Measurements from ENCODE around the gene KLF3. TPM values are rescaled to one million over a fixed set of nuclear protein-coding genes. Genes with fewer than 3 reads are reported as not detected.

KLF3 gene
- total RNA-seq, 1 experiment from 2014 or later, result 51.2 TPM

DNA sequence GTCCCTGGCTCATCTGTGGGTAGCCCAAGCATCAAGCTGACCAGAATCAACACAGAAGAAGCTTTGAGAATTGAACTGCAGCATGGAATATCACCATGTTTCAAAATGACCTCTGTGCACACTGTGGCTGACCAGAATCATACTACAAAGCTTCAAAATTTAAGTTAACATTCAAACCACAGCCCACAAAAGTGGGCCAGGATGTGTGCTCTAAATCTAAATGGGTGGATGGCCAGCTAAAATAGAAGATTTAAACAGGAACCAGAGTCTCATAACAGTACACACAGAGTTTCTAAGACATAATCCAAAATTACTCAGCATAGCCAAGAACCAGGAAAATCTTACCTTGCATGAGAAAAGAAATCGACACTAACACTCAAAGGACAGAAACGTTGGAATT lies 46.1 kb downstream of the KLF3 start:
- Mint-ChIP-seq H3K9me3 (ENCODE audit: unreplicated experiment) (no peaks in the 10 kb centered on the region), H3K27ac (ENCODE audit: low read depth, unreplicated experiment) (no peak overlapping the region), H3K27me3 (ENCODE audit: insufficient read depth, unreplicated experiment) (no peaks in the 10 kb centered on the region), H3K4me1 (ENCODE audit: insufficient read depth, unreplicated experiment) (peaks cover 2% of the 10 kb centered on the region), H3K4me3 (ENCODE audit: unreplicated experiment) (no peak overlapping the region), H3K36me3 (ENCODE audit: insufficient read depth, unreplicated experiment) (peaks cover 7% of the 10 kb centered on the region)
- POLR2A ChIA-PET, result interaction anchor here (0.6 kb wide), 2 partner anchors 22 to 487 kb away, joined by 3 read pairs; no protein-coding TSS in a partner anchor
- no TSS peak for BruUV-seq (replicated peaks)
- TF ChIP-seq CTCF (IDR thresholded peaks at IDR 0.05; ENCODE audit: unreplicated experiment), result no peak
- CTCF ChIA-PET, result interaction anchor here (1.3 kb wide), 1 partner anchor 20 kb away, joined by 4 read pairs; no protein-coding TSS in a partner anchor
- DNase-seq (ENCODE audit: unreplicated experiment), result no peak
- intact Hi-C loops (cut with micrococcal nuclease), result no loop called here

GRCh38 chr4:38711066-38711465 lies 47.1 kb downstream of the KLF3 start:
- POLR2A ChIA-PET, result interaction anchor here (0.7 kb wide), 1 partner anchor 29 kb away, joined by 3 read pairs; no protein-coding TSS in a partner anchor
- intact Hi-C loops (cut with micrococcal nuclease), result no loop called here
- H3K9me3 Mint-ChIP-seq (ENCODE audit: unreplicated experiment), result no peaks in the 10 kb centered on the region
- TF ChIP-seq CTCF (IDR thresholded peaks at IDR 0.05; ENCODE audit: unreplicated experiment), result no peak
- CTCF ChIA-PET, result interaction anchor here (1.0 to 1.4 kb wide), 3 partner anchors 9 to 382 kb away, joined by 3 to 4 read pairs (median 4); no protein-coding TSS in a partner anchor
- H3K4me1 Mint-ChIP-seq (ENCODE audit: insufficient read depth, unreplicated experiment), result peaks cover 9% of the 10 kb centered on the region
- BruUV-seq (replicated peaks), result no TSS peak
- H3K27me3 Mint-ChIP-seq (ENCODE audit: insufficient read depth, unreplicated experiment), result no peaks in the 10 kb centered on the region
- H3K36me3 Mint-ChIP-seq (ENCODE audit: insufficient read depth, unreplicated experiment), result peaks cover 7% of the 10 kb centered on the region
- H3K4me3 Mint-ChIP-seq (ENCODE audit: unreplicated experiment), result no peak overlapping the region
- H3K27ac Mint-ChIP-seq (ENCODE audit: low read depth, unreplicated experiment), result no peak overlapping the region
- DNase-seq (ENCODE audit: unreplicated experiment), result no peak

GRCh38 chr4:38715050-38715449 lies 51.1 kb downstream of the KLF3 start:
- Mint-ChIP-seq H3K27me3 (ENCODE audit: insufficient read depth, unreplicated experiment) (no peaks in the 10 kb centered on the region), H3K4me3 (ENCODE audit: unreplicated experiment) (no peak overlapping the region), H3K36me3 (ENCODE audit: insufficient read depth, unreplicated experiment) (peaks cover 7% of the 10 kb centered on the region), H3K9me3 (ENCODE audit: unreplicated experiment) (no peaks in the 10 kb centered on the region), H3K27ac (ENCODE audit: low read depth, unreplicated experiment) (no peak overlapping the region), H3K4me1 (ENCODE audit: insufficient read depth, unreplicated experiment) (peaks cover 19% of the 10 kb centered on the region)
- BruUV-seq (replicated peaks), result no TSS peak
- DNase-seq (ENCODE audit: unreplicated experiment), result peak; percentile 11
- POLR2A ChIA-PET, result interaction anchor here (0.8 to 1.4 kb wide), 2 partner anchors 13 to 485 kb away, joined by 3 to 7 read pairs; no protein-coding TSS in a partner anchor
- CTCF ChIA-PET, result interaction anchor here (0.6 to 1.4 kb wide), 5 partner anchors 45 to 885 kb away, joined by 3 to 5 read pairs (median 4); no protein-coding TSS in a partner anchor
- TF ChIP-seq CTCF (IDR thresholded peaks at IDR 0.05; ENCODE audit: unreplicated experiment), result no peak
- intact Hi-C loops (cut with micrococcal nuclease), result no loop called here

GRCh38 chr4:38716256-38716655 lies 52.3 kb downstream of the KLF3 start:
- intact Hi-C loops (cut with micrococcal nuclease), result no loop called here
- H3K4me3 Mint-ChIP-seq (ENCODE audit: unreplicated experiment), result no peak overlapping the region
- TF ChIP-seq CTCF (IDR thresholded peaks at IDR 0.05; ENCODE audit: unreplicated experiment), result no peak
- DNase-seq (ENCODE audit: unreplicated experiment), result no peak
- peaks cover 19% of the 10 kb centered on the region for H3K4me1 Mint-ChIP-seq (ENCODE audit: insufficient read depth, unreplicated experiment)
- no TSS peak for BruUV-seq (replicated peaks)
- POLR2A ChIA-PET, result no interaction called here
- H3K27ac Mint-ChIP-seq (ENCODE audit: low read depth, unreplicated experiment), result no peak overlapping the region
- H3K9me3 Mint-ChIP-seq (ENCODE audit: unreplicated experiment), result no peaks in the 10 kb centered on the region
- peaks cover 7% of the 10 kb centered on the region for H3K36me3 Mint-ChIP-seq (ENCODE audit: insufficient read depth, unreplicated experiment)
- no peaks in the 10 kb centered on the region for H3K27me3 Mint-ChIP-seq (ENCODE audit: insufficient read depth, unreplicated experiment)
- CTCF ChIA-PET, result interaction anchor here (1.0 to 1.4 kb wide), 2 partner anchors 12 to 43 kb away, joined by 3 to 4 read pairs; no protein-coding TSS in a partner anchor

Measured in MCF 10A (cell line).